B cell (primary cell): ENCODE data around the gene VSTM2B. TPM values are rescaled to one million over a fixed set of nuclear protein-coding genes. Genes with fewer than 3 reads are reported as not detected.

Experiments
- ATAC-seq: fragments of 200-7000 bp; cut with Tn5 transposase; one replicate; pipeline ENCODE4 v1.10.0; 2021; ENCODE audit warnings: low read depth, mild to moderate bottlenecking, moderate number of reproducible peaks, moderate library complexity
- CTCF ChIA-PET: fragments of 350-600 bp; sonication (Branson Sonifier 250); formaldehyde crosslinking; loops from one replicate; lab custom pipeline; 2021; ENCODE audit warnings: antibody characterized with exemption, inconsistent platforms; lab: Charles Lee
- POLR2A ChIA-PET: fragments of 350-600 bp; sonication (Branson Sonifier 250); formaldehyde crosslinking; loops from one replicate; lab custom pipeline; 2021; ENCODE audit warnings: antibody characterized with exemption; lab: Charles Lee
- DNase-seq: peaks from one replicate; pipeline ENCODE4 v3.0.0; 2013
- H2AFZ ChIP-seq: 2 replicates; pipeline ENCODE4 v1.6.1; 2012; ENCODE audit warnings: mild to moderate bottlenecking, low read depth, low read length; ENCODE audit not compliant: insufficient read depth, poor library complexity, severe bottlenecking
- H3K27ac ChIP-seq, 2 donors: 1 replicate in 1 of 2; 2 replicates in 1 of 2; pipeline ENCODE4 v1.5.1; 2012 to 2013; ENCODE audit warnings: low read length in 2 of 2, mild to moderate bottlenecking in 2 of 2, moderate library complexity in 1 of 2
- H3K27me3 ChIP-seq, 4 experiments: fragments of 200-600 bp in 1 of 4; sonication (generic) in 1 of 4; replicated peaks in 1 of 4; 1 replicate in 2 of 4; 2 replicates in 2 of 4; pipeline versions ENCODE4 v1.6.1 to v1.7.0; 2013 to 2016; ENCODE audit warnings: low read length in 3 of 4, mild to moderate bottlenecking in 2 of 4, mixed read lengths in 1 of 4, moderate library complexity in 1 of 4; ENCODE audit not compliant: insufficient read depth in 4 of 4, control insufficient read depth in 3 of 4; ENCODE audit errors: control extremely low read depth in 1 of 4
- H3K36me3 ChIP-seq, 2 experiments: replicated peaks in 1 of 2; 1 replicate in 1 of 2; 2 replicates in 1 of 2; pipeline versions ENCODE4 v1.6.1 to v1.7.1; 2013; ENCODE audit warnings: low read length in 1 of 2; ENCODE audit not compliant: insufficient read depth in 2 of 2, control insufficient read depth in 1 of 2; ENCODE audit errors: control extremely low read depth in 1 of 2, extremely low read depth in 1 of 2
- H3K4me1 ChIP-seq, 2 donors: fragments of 200-600 bp in 1 of 2; sonication (generic) in 1 of 2; 1 replicate in 1 of 2; 2 replicates in 1 of 2; pipeline versions ENCODE4 v1.5.1 to v1.6.1; 2013 to 2017; ENCODE audit warnings: low read length in 2 of 2; ENCODE audit not compliant: control insufficient read depth in 2 of 2, insufficient read depth in 2 of 2
- H3K4me2 ChIP-seq: replicated peaks from 2 replicates; pipeline ENCODE3; 2012; ENCODE audit warnings: mild to moderate bottlenecking, low read depth, low read length; ENCODE audit not compliant: poor library complexity, severe bottlenecking
- H3K4me3 ChIP-seq, 5 experiments: fragments of 200-600 bp in 1 of 5; sonication (generic) in 1 of 5; 1 replicate in 3 of 5; 2 replicates in 2 of 5; pipeline versions ENCODE4 v1.5.1 to v1.7.0; 2011 to 2016; ENCODE audit warnings: low read length in 4 of 5, mild to moderate bottlenecking in 4 of 5, low read depth in 2 of 5, control low read depth in 1 of 5, moderate library complexity in 1 of 5; ENCODE audit not compliant: insufficient read depth in 1 of 5; ENCODE audit errors: control extremely low read depth in 1 of 5, extremely low read depth in 1 of 5
- H3K79me2 ChIP-seq: fragments of 200-600 bp; sonication (generic); one replicate; pipeline ENCODE4 v1.6.0; 2016; ENCODE audit warnings: low read length; ENCODE audit not compliant: control insufficient read depth, insufficient read depth
- H3K9ac ChIP-seq: fragments of 200-600 bp; sonication (generic); 2 replicates; pipeline ENCODE4 v1.6.1; 2017; ENCODE audit warnings: mild to moderate bottlenecking, low read length, moderate library complexity
- H3K9me3 ChIP-seq, 3 donors: one replicate each; pipeline versions ENCODE4 v1.6.1 to v1.7.1; 2013; ENCODE audit warnings: low read length in 2 of 3; ENCODE audit not compliant: control insufficient read depth in 2 of 3, insufficient read depth in 1 of 3; ENCODE audit errors: control extremely low read depth in 1 of 3
- H4K20me1 ChIP-seq: 2 replicates; pipeline ENCODE4 v1.6.0; 2012; ENCODE audit warnings: mild to moderate bottlenecking, low read length; ENCODE audit not compliant: insufficient read depth, control insufficient read depth, poor library complexity, severe bottlenecking
- H3K27ac Mint-ChIP-seq: one replicate; pipeline ENCODE4 v1.8.0; 2021; ENCODE audit warnings: mixed read lengths
- H3K27me3 Mint-ChIP-seq: one replicate; pipeline ENCODE4 v1.8.0; 2021; ENCODE audit warnings: mixed read lengths
- H3K4me1 Mint-ChIP-seq: one replicate; pipeline ENCODE4 v1.8.0; 2021; ENCODE audit warnings: mixed read lengths
- H3K4me3 Mint-ChIP-seq: one replicate; pipeline ENCODE4 v1.8.0; 2021; ENCODE audit warnings: mixed read lengths
- H3K9me3 Mint-ChIP-seq: one replicate; pipeline ENCODE4 v1.8.0; 2022; ENCODE audit warnings: mixed read lengths; ENCODE audit not compliant: insufficient read depth
- EZH2 ChIP-seq: IDR thresholded peaks from 2 replicates; pipeline ENCODE4 v1.6.1; 2012; ENCODE audit warnings: borderline replicate concordance, low read depth, mild to moderate bottlenecking, moderate library complexity, low read length; ENCODE audit not compliant: insufficient read depth, poor library complexity, severe bottlenecking
- whole genome bisulfite sequencing: methylation state at CpG from one replicate; pipeline ENCODE4 v1.1.5; 2013; ENCODE audit warnings: missing lambda C conversion rate; ENCODE audit not compliant: insufficient coverage; 5-methylcytosine and 5-hydroxymethylcytosine counted together
- intact Hi-C: fragments of 100-400 bp; cut with micrococcal nuclease; formaldehyde crosslinking; loops from one replicate; pipeline ENCODE4 v1.10.0; 2022
- polyA plus RNA-seq: library from polyadenylated mRNA; depleted of rRNA; stranded (reverse); fragments of >200 nt; gene quantifications from 2 replicates; pipeline ENCODE4 v1.2.3, GENCODE V29; 2012
- total RNA-seq, 2 donors: library from RNA; stranded (reverse); fragments of 120-200 nt in 1 of 2; gene quantifications; 1 replicate in 1 of 2; 2 replicates in 1 of 2; pipeline versions ENCODE4 v1.2.3 to v1.2.4, GENCODE V29; 2013 to 2022
- TF ChIP-seq, protein P1 (sequence below): fragments of 200-600 bp; IDR thresholded peaks from one replicate; pipeline ENCODE4 v1.8.0; 2022; ENCODE audit warnings: antibody characterized with exemption, mild to moderate bottlenecking

VSTM2B gene
- total and polyA plus RNA-seq, 2 donors (not counting 1 experiment from before 2014, with no cell fraction given), result not detected

DNA sequence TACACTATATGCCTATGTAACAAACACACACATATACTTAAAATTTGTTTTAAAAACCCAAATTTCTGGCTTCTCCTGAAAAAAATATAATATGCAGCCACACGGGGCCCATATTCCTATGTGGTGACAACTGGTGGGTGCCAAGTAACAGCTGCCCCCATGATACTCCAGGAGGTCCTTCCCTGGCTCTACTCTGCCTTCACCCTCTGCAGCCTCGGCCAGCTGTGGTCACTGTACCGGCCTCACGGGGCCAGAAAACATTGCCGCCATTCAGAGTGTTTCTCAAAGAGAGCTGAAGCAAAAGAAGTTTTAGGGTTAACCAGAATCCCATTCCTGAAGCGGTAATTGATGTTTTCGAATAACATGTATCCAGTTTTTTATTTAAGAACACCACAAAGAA lies 47.7 kb downstream of the VSTM2B start:
- H3K27me3 ChIP-seq, result peaks cover 0 to 11% (median 0%) of the 10 kb centered on the region in 4 experiments

DNA sequence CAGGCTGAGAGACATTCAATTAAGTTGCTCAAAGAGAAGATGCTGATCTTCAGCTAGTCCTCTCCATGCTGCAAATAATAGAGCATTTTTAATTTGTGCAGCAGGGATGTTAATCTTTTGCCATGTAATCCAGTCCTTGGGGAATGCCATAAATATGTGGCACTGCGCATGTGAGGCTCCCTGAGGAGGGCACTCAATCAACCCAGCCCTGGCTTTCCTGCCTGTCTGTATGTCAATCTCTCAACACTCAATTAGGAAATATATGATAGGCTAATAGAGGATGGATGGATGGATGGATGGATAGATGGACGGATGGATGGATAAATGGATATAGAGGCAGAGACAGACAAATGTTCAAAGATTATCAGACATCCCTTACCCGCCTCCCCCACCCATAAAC lies 48.7 kb downstream of the VSTM2B start:
- Histone ChIP-seq H2AFZ (no peak overlapping the region), H3K27me3 (peaks cover 0 to 11% (median 0%) of the 10 kb centered on the region in 4 experiments), H3K36me3 (no peaks in the 10 kb centered on the region), H4K20me1 (no peaks in the 10 kb centered on the region), H3K4me2 (no peak overlapping the region), H3K4me1 (no peaks in the 10 kb centered on the region), H3K4me3 (no peak overlapping the region), H3K9ac (no peak overlapping the region), H3K27ac (no peak overlapping the region), H3K79me2 (no peaks in the 10 kb centered on the region), H3K9me3 (no peaks in the 10 kb centered on the region)
- Mint-ChIP-seq H3K4me1 (peaks cover 5% of the 10 kb centered on the region), H3K9me3 (no peaks in the 10 kb centered on the region), H3K4me3 (no peak overlapping the region), H3K27ac (no peak overlapping the region), H3K27me3 (peaks cover 48% of the 10 kb centered on the region)
- no peak for DNase-seq
- no peak for ATAC-seq
- intact Hi-C loops, result no loop called here
- CTCF ChIA-PET, result no interaction called here
- 80% methylated on average over 1 of the region's 3 CpGs for WGBS
- TF ChIP-seq, protein P1, sequence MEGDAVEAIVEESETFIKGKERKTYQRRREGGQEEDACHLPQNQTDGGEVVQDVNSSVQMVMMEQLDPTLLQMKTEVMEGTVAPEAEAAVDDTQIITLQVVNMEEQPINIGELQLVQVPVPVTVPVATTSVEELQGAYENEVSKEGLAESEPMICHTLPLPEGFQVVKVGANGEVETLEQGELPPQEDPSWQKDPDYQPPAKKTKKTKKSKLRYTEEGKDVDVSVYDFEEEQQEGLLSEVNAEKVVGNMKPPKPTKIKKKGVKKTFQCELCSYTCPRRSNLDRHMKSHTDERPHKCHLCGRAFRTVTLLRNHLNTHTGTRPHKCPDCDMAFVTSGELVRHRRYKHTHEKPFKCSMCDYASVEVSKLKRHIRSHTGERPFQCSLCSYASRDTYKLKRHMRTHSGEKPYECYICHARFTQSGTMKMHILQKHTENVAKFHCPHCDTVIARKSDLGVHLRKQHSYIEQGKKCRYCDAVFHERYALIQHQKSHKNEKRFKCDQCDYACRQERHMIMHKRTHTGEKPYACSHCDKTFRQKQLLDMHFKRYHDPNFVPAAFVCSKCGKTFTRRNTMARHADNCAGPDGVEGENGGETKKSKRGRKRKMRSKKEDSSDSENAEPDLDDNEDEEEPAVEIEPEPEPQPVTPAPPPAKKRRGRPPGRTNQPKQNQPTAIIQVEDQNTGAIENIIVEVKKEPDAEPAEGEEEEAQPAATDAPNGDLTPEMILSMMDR, result no peak
- no peak for TF ChIP-seq EZH2
- POLR2A ChIA-PET, result no interaction called here

More for the DNA sequence above, 47.7 kb downstream of the VSTM2B start:
- DNase-seq (no peak), ATAC-seq (no peak)
- Histone ChIP-seq H3K36me3 (no peaks in the 10 kb centered on the region), H3K27ac (no peak overlapping the region), H3K4me2 (no peak overlapping the region), H3K4me3 (no peak overlapping the region), H2AFZ (no peak overlapping the region), H3K9me3 (no peaks in the 10 kb centered on the region), H3K4me1 (no peaks in the 10 kb centered on the region), H4K20me1 (no peaks in the 10 kb centered on the region), H3K9ac (no peak overlapping the region), H3K79me2 (no peaks in the 10 kb centered on the region)
- TF ChIP-seq, protein P1, result no peak
- no peak for TF ChIP-seq EZH2
- intact Hi-C loops, result no loop called here
- no peaks in the 10 kb centered on the region for H3K9me3 Mint-ChIP-seq
- H3K27ac Mint-ChIP-seq, result no peak overlapping the region
- ChIA-PET POLR2A (no interaction called here), CTCF (no interaction called here)
- WGBS, result 83% methylated on average over 4 of the region's 7 CpGs
- no peak overlapping the region for H3K4me3 Mint-ChIP-seq
- H3K4me1 Mint-ChIP-seq, result peaks cover 5% of the 10 kb centered on the region
- H3K27me3 Mint-ChIP-seq, result peaks cover 39% of the 10 kb centered on the region
